Jurkat, Clone E6-1 (cell line): ENCODE measurements around the gene ATP5MG. TPM values are rescaled to one million over a fixed set of nuclear protein-coding genes. Genes with fewer than 3 reads are reported as not detected.

Experiments
- DNase-seq: peaks from one replicate; pipeline ENCODE4 v3.0.0-alpha.2; 2011; ENCODE audit warnings: low read depth, low spot score
- H3K4me3 ChIP-seq: 2 replicates; pipeline ENCODE4 v1.5.1; 2011; ENCODE audit warnings: mild to moderate bottlenecking, low read length, control low read depth, moderate library complexity
- polyA plus RNA-seq: library from polyadenylated mRNA; unstranded; fragments of >200 nt; gene quantifications from one replicate; pipeline ENCODE4 v1.2.1, GENCODE V29; 2012; ENCODE audit warnings: missing spikeins; ENCODE audit not compliant: insufficient read length, insufficient read depth

Gene ATP5MG
- polyA plus RNA-seq, result 923 TPM

- peak within 1 kb of the TSS; percentile 97 for H3K4me3 ChIP-seq
- peak; percentile 92 for DNase-seq
Measured at GRCh38 chr11:118401151-118401879, at the start of gene ATP5MG. Gene ATP5MG (plus strand): TSS chr11:118401606. CDS start chr11:118401666, 60 bp downstream.

GRCh38 chr11:118353084-118353710, 48.2 kb upstream of the ATP5MG start:
- DNase-seq, result peak; percentile 51
- H3K4me3 ChIP-seq, result no peak overlapping the region

- H3K4me3 ChIP-seq, result no peak overlapping the region
- no peak for DNase-seq
Measured at GRCh38 chr11:118358071-118358470, 43.3 kb upstream of the ATP5MG start.

GRCh38 chr11:118359295-118359958, 42.0 kb upstream of the ATP5MG start, which contains the start of gene UBE4A:
Gene UBE4A (plus strand): TSS chr11:118359600. CDS start chr11:118365081, 5,481 bp downstream.
- DNase-seq, result peak; percentile 98
- peak within 1 kb of the TSS; percentile 60 for H3K4me3 ChIP-seq

- DNase-seq, result no peak
- no peak overlapping the region for H3K4me3 ChIP-seq
Measured at GRCh38 chr11:118364956-118365615, 36.3 kb upstream of the ATP5MG start.

- H3K4me3 ChIP-seq, result no peak overlapping the region
- no peak for DNase-seq
Measured at GRCh38 chr11:118366287-118366686, 35.1 kb upstream of the ATP5MG start.

- H3K4me3 ChIP-seq, result no peak overlapping the region
- no peak for DNase-seq
Measured at GRCh38 chr11:118370774-118371173, 30.6 kb upstream of the ATP5MG start.

- H3K4me3 ChIP-seq, result no peak overlapping the region
- no peak for DNase-seq
Measured at GRCh38 chr11:118373263-118373662, 28.1 kb upstream of the ATP5MG start.

- DNase-seq, result no peak
- H3K4me3 ChIP-seq, result no peak overlapping the region
Measured at GRCh38 chr11:118373871-118374270, 27.5 kb upstream of the ATP5MG start.

GRCh38 chr11:118374729-118375128, 26.7 kb upstream of the ATP5MG start:
- H3K4me3 ChIP-seq, result no peak overlapping the region
- no peak for DNase-seq

- no peak overlapping the region for H3K4me3 ChIP-seq
- no peak for DNase-seq
Measured at GRCh38 chr11:118375978-118376377, 25.4 kb upstream of the ATP5MG start.

GRCh38 chr11:118379497-118379896, 21.9 kb upstream of the ATP5MG start:
- no peak overlapping the region for H3K4me3 ChIP-seq
- DNase-seq, result no peak

- H3K4me3 ChIP-seq, result no peak overlapping the region
- no peak for DNase-seq
Measured at GRCh38 chr11:118380571-118380970, 20.8 kb upstream of the ATP5MG start.

- DNase-seq, result no peak
- H3K4me3 ChIP-seq, result no peak overlapping the region
Measured at GRCh38 chr11:118382954-118383353, 18.5 kb upstream of the ATP5MG start.

- no peak overlapping the region for H3K4me3 ChIP-seq
- no peak for DNase-seq
Measured at GRCh38 chr11:118383657-118384056, 17.7 kb upstream of the ATP5MG start.

GRCh38 chr11:118396097-118396501, 5.3 kb upstream of the ATP5MG start:
- peak; percentile 55 for DNase-seq
- H3K4me3 ChIP-seq, result no peak overlapping the region

- H3K4me3 ChIP-seq, result no peak overlapping the region
- DNase-seq, result no peak
Measured at GRCh38 chr11:118397448-118397847, 4.0 kb upstream of the ATP5MG start.

GRCh38 chr11:118398791-118399559, 2.4 kb upstream of the ATP5MG start:
- DNase-seq, result peak; percentile 80

More at GRCh38 chr11:118398791-118399559, 2.4 kb upstream of the ATP5MG start:
- H3K4me3 ChIP-seq, result no peak overlapping the region
